ENCODE measurements around the gene APCDD1. TPM values are rescaled to one million over a fixed set of nuclear protein-coding genes. Genes with fewer than 3 reads are reported as not detected.

APCDD1 gene
- total RNA-seq, 3 donors from 2014 or later (not counting 1 experiment from before 2014, with no cell fraction given), result 0.13 TPM; not detected in 2

GRCh38 chr18:10477863-10478260 lies 23.4 kb downstream of the APCDD1 start:
- DNase-seq (no peak), ATAC-seq (no peak)
- no peak for TF ChIP-seq CTCF (IDR thresholded peaks at IDR 0.05)
- Mint-ChIP-seq H3K36me3 (no peaks in the 10 kb centered on the region), H3K4me3 (no peak overlapping the region), H3K27me3 (ENCODE audit: low read depth in 2 of 2) (peaks cover 8 to 43% of the 10 kb centered on the region in 2 donors), H3K27ac (no peak overlapping the region), H3K9me3 (no peaks in the 10 kb centered on the region), H3K4me1 (no peaks in the 10 kb centered on the region)
- H3K4me3 ChIP-seq (ENCODE audit: low read length), result no peak overlapping the region
- H3K9me3 ChIP-seq (ENCODE audit: control insufficient read depth, insufficient read depth, low read length), result no peaks in the 10 kb centered on the region
- 58% methylated on average over 1 of the region's 2 CpGs for WGBS (ENCODE audit: insufficient coverage)
- intact Hi-C loops (cut with micrococcal nuclease), result no loop called here
- peaks cover 15% of the 10 kb centered on the region for H3K4me1 ChIP-seq (ENCODE audit: control insufficient read depth, insufficient read depth, low read length)
- H3K27ac ChIP-seq (ENCODE audit: low read length), result no peak overlapping the region
- no peaks in the 10 kb centered on the region for H3K36me3 ChIP-seq (ENCODE audit: control insufficient read depth, insufficient read depth, low read length)
- no peaks in the 10 kb centered on the region for H3K27me3 ChIP-seq (ENCODE audit: control insufficient read depth, insufficient read depth, low read length)

DNA sequence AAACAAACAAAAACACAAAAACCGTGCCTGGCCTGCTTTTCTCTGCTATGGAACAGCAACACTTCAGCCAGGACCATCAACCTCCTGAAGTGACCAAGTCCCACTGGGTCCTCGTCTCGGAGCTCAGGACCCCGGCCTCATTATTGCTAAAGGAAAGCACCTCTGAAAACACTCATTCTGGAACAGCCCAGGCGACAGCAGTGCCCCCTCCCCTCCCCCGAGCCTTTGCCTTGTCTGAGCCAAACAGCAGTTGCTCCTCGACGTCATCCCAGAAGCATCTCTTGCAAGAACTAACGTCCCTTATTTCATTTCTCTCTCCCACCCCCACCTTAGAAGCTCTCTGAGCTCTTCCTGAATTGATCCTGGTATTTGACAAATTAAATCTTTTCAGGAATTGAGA lies 27.4 kb downstream of the APCDD1 start:
- Histone ChIP-seq H3K27ac (ENCODE audit: low read length) (no peak overlapping the region), H3K27me3 (ENCODE audit: control insufficient read depth, insufficient read depth, low read length) (no peaks in the 10 kb centered on the region), H3K4me3 (ENCODE audit: low read length) (no peak overlapping the region), H3K9me3 (ENCODE audit: control insufficient read depth, insufficient read depth, low read length) (no peaks in the 10 kb centered on the region), H3K4me1 (ENCODE audit: control insufficient read depth, insufficient read depth, low read length) (peaks cover 23% of the 10 kb centered on the region), H3K36me3 (ENCODE audit: control insufficient read depth, insufficient read depth, low read length) (no peaks in the 10 kb centered on the region)
- Mint-ChIP-seq H3K27ac (no peak overlapping the region), H3K27me3 (ENCODE audit: low read depth in 2 of 2) (peaks cover 0 to 23% of the 10 kb centered on the region in 2 donors), H3K9me3 (no peaks in the 10 kb centered on the region), H3K4me3 (no peak overlapping the region), H3K36me3 (no peaks in the 10 kb centered on the region), H3K4me1 (peaks cover 0 to 7% of the 10 kb centered on the region in 2 donors)
- no peak for DNase-seq
- TF ChIP-seq CTCF (IDR thresholded peaks at IDR 0.05), result no peak
- no peak for ATAC-seq
- intact Hi-C loops (cut with micrococcal nuclease), result no loop called here
- 77% methylated on average over 9 of the region's 9 CpGs for WGBS (ENCODE audit: insufficient coverage)

DNA sequence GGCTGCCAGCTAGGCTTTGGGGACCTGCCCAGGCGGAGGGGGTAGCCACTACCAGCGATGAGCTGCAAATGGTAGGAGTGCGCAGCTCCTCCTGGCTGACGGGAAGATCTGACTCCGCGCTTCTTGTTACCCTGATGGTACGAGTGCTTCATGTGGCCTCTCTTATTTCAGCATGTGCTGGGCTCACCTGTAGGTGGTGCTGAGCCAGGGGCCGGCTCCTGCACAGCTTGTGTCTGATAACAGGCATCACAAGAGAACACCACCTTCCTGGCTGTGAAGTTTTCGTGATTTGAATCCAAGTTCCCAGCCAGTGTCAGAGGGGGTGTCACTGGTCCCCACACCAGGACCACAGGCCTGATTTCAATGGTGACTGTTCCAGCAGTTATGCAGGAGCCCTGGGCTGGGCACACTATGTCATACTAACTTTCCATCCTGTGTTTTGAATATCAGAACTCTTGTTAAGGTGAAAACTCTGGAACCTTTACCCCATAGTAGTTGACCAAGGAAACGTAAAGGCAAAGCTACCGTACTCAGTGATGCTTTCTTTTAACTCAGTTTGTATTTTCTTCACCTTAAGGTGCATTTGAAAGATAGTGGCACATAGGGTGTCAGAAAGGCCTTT lies 28.0 kb downstream of the APCDD1 start:
- H3K4me3 Mint-ChIP-seq, result no peak overlapping the region
- no peak for DNase-seq
- H3K9me3 ChIP-seq (ENCODE audit: control insufficient read depth, insufficient read depth, low read length), result no peaks in the 10 kb centered on the region
- H3K27ac ChIP-seq (ENCODE audit: low read length), result peak overlapping the region; percentile 15
- H3K27me3 ChIP-seq (ENCODE audit: control insufficient read depth, insufficient read depth, low read length), result no peaks in the 10 kb centered on the region
- H3K36me3 Mint-ChIP-seq, result no peaks in the 10 kb centered on the region
- no peak overlapping the region for H3K4me3 ChIP-seq (ENCODE audit: low read length)
- peaks cover 23% of the 10 kb centered on the region for H3K4me1 ChIP-seq (ENCODE audit: control insufficient read depth, insufficient read depth, low read length)
- TF ChIP-seq CTCF (IDR thresholded peaks at IDR 0.05), result no peak
- intact Hi-C loops (cut with micrococcal nuclease), result no loop called here
- no peaks in the 10 kb centered on the region for H3K36me3 ChIP-seq (ENCODE audit: control insufficient read depth, insufficient read depth, low read length)
- ATAC-seq, result no peak
- no peaks in the 10 kb centered on the region for H3K9me3 Mint-ChIP-seq
- peaks cover 0 to 7% of the 10 kb centered on the region in 2 donors for H3K4me1 Mint-ChIP-seq
- H3K27ac Mint-ChIP-seq, result no peak overlapping the region
- H3K27me3 Mint-ChIP-seq (ENCODE audit: low read depth in 2 of 2), result peaks cover 0 to 18% of the 10 kb centered on the region in 2 donors
- WGBS (ENCODE audit: insufficient coverage), result 90% methylated on average over 9 of the region's 11 CpGs

All from natural killer cell (primary cell).